T-helper 1 cell treated with Interleukin-12 subunit alpha and Interleukin-12 subunit beta and Interleukin-4 antibody, amounts not matched to agents 30 ng/mL and 1 ng/mL, for 36 hours (primary cell): ENCODE measurements around the gene TNFRSF9. TPM values are rescaled to one million over a fixed set of nuclear protein-coding genes. Genes with fewer than 3 reads are reported as not detected.
"Not testable (repeated sequence)": the region's sequence is repeated elsewhere in the genome, so short reads cannot be mapped to it uniquely, and the experiment has no call there.

Source experiments
- intact Hi-C: fragments of 100-400 bp; cut with micrococcal nuclease; formaldehyde crosslinking; loops from one replicate; pipeline ENCODE4 v1.15.1; 2024
- total RNA-seq: library from RNA; stranded (reverse); gene quantifications from 2 replicates; pipeline ENCODE4 v1.2.3, GENCODE V29; 2022

TNFRSF9 gene
- total RNA-seq, 1 donor from 2014 or later, result 13.9 TPM

DNA sequence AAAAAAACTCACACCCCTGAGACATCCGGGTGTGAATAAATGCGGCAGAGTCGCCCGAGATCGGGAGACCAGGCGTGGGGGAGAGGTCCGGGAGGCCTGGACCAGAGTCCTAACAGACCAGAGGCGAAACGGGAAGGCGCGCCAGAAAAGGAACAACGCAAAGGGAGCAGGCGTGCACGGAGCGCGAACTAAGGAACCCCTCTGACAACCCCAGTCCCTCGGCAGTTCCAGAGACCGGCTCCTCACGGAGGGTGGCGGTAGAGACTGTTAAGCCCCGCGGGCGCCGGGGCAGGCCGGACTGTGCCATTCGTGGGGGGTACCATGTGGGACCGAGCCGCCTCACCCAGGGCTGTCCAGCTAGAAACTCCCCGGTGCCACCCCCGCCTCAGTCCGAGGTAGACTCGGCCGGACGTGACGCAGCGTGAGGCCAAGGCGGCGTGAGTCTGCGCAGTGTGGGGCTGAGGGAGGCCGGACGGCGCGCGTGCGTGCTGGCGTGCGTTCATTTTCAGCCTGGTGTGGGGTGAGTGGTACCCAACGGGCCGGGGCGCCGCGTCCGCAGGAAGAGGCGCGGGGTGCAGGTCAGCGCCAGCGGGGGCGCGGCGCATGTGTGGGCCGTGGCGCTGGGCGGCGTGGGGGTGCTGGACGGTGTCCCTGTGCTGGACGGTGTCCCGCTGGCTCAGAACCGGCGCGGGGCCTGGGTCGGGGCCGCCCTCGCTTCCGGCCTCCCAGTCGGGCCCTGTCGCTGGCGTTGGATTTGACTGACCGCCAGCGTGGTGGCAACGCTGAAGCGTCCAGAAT lies 20.8 kb upstream of the TNFRSF9 start, which contains the start of gene PARK7:
Gene PARK7, plus strand, starts transcription at position 496 of the 798 bp plus-strand sequence. CDS start 1,075 bp downstream, outside the sequence.
- intact Hi-C loops, result loop anchor here (1.0 to 10.0 kb wide), 6 partner anchors 7 to 1357 kb away; partner anchors contain the start of genes ERRFI1, KLHL21 and PER3

- intact Hi-C loops, result loop anchor here (1.0 to 10.0 kb wide), 4 partner anchors 12 to 1356 kb away; partner anchors contain the start of genes ERRFI1, KLHL21 and PER3
Measured at GRCh38 chr1:7960867-7961215, 20.2 kb upstream of the TNFRSF9 start.

DNA sequence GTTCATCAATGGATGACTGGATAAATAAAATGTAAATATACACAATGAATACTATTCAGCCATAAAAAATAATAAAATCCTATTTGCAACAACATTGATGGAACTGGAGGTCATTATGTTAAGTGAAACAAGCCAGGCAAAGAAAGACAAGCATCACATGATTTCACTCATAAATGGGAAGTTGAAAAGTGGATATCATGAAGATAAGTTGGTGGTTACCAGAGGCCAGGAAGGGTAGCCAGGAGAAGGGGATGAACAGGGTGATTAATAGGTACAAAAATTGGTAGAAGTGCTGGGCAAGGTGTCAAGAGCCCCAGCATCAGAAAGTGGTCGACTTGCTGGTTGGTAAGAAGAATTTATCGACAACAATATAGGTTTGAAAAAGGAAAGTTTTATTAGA lies 19.5 kb upstream of the TNFRSF9 start:
- intact Hi-C loops, result loop anchor here (10.0 kb wide), 1 partner anchor 1355 kb away; the partner anchor contains the start of gene KLHL21

- intact Hi-C loops, result loop anchor here (10.0 kb wide), 1 partner anchor 1172 kb away; the partner anchor contains the start of gene CAMTA1
Measured at GRCh38 chr1:7956218-7957032, 15.8 kb upstream of the TNFRSF9 start.

DNA sequence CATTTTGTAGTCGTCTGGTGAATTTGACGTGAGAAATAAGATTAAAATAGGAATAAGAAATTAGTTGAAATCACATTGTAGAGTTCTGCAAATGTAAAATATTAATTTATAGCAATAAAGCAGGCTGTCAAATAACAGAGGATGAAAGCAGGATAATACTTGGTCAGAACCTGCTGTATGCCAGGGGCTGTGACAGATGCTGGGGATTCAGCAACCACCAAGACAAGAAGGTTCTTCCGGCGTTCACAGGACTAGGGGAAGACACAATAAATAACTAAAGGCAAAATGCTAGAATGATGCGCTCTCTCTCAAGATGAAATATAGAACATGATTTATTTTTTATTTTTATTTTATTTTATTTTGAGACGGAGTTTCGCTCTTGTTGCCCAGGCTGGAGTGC lies 14.0 kb upstream of the TNFRSF9 start:
- intact Hi-C loops, result loop anchor here (1.0 to 10.0 kb wide), 2 partner anchors 8 to 1170 kb away; partner anchors contain the start of gene CAMTA1

DNA sequence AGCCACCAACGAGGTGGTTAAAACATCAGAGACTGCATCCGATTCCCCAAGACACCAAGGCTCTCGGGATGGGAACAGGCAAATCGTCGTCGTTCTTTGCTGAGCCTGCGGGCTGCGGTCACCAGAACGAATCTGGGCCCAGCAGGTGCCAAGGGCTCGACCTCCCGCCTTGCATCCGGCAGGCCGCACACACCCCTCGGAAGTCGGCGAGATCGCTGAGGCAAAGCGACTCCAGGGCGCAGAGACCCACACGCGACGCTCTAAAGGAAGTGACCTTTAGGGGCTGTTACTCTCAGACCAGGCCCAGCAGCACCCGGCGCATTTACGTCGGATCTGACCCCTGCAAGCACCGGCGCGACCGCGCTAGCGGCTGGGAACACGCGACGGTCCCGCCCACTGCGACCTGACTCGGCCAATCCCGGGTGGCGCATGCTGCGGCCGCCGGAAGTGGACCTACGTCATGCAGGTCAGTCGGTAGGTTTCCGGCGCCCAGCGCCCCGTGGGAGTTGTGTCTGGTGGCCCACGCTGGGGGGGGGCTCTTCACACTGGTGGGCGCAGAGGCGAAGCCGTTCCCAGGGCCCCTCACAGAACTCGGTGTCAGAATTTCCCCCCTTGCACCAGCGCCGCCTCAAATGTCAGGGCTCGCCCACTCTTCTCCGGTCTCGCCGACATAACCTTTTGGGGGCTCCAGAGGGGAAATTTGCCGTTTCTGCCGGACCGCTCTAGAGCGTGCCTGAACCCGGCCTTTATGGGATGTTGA lies 13.4 kb upstream of the TNFRSF9 start:
- intact Hi-C loops, result loop anchor here (1.0 to 10.0 kb wide), 2 partner anchors 8 to 1169 kb away; partner anchors contain the start of gene CAMTA1

- intact Hi-C loops, result loop anchor here (10.0 kb wide), 1 partner anchor 1168 kb away; the partner anchor contains the start of gene CAMTA1
Measured at GRCh38 chr1:7952791-7953190, 12.2 kb upstream of the TNFRSF9 start.

- intact Hi-C loops, result loop anchor here (1.0 kb wide), 2 partner anchors 9 to 12 kb away; partner anchors contain the start of genes PARK7 and TNFRSF9
Measured at GRCh38 chr1:7948960-7949359, 8.3 kb upstream of the TNFRSF9 start.

GRCh38 chr1:7943251-7943650 lies 2.6 kb upstream of the TNFRSF9 start:
- intact Hi-C loops, result no loop called here

- intact Hi-C loops, result loop anchor here (1.0 kb wide), 1 partner anchor 23 kb away; no protein-coding TSS in a partner anchor
Measured at GRCh38 chr1:7942214-7942921, 1.7 kb upstream of the TNFRSF9 start.

DNA sequence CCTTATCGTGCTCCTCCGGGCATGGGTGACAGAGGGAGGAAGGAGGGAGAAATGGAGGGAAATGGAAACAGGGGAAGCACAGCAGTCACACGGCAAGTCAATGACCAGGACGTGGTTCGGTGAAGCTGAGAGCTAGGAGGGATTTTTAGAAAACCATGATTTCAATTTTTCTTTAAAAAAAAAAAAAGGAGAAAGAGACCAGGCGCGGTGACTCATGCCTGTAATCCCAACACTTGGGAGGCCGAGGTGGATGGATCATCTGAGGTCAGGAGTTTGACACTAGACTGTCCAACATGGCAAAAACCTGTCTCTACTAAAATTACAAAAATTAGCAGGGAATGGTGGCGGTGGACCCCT lies 776 bp upstream of the TNFRSF9 start:
- intact Hi-C loops, result no loop called here

GRCh38 chr1:7940034-7940433 lies 605 bp downstream of the TNFRSF9 start:
- intact Hi-C loops, result loop anchor here (1.0 kb wide), 1 partner anchor 9 kb away; no protein-coding TSS in a partner anchor

GRCh38 chr1:7938070-7938469 lies 2.6 kb downstream of the TNFRSF9 start:
- intact Hi-C loops, result no loop called here

DNA sequence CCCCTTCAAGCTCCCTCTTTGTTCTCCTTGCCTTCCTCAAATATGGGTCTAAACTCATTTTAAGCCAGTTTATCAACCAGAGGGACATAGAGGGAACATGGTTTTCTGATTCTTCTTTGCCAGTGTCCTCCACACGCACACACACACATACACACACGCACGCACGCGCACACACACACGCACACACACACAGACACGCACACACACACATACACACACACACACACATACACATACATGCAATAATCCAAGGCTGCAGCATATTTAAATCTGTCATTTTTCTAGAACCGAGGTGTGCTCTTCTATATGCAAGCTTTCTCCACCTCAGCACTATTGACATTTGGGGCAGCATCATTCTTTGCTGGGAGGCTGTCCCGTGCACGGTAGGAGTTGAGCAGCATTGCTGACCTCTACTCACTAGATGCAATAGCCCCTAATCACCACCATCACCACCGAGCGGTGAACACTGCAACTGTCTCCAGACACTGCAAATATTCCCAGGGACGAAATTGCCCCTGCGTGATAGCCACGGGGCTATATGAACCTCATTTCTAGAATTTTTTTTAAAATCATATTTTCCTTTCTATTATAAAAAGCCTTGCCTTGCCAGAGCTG lies 8.0 kb downstream of the TNFRSF9 start:
- intact Hi-C loops, result no loop called here

DNA sequence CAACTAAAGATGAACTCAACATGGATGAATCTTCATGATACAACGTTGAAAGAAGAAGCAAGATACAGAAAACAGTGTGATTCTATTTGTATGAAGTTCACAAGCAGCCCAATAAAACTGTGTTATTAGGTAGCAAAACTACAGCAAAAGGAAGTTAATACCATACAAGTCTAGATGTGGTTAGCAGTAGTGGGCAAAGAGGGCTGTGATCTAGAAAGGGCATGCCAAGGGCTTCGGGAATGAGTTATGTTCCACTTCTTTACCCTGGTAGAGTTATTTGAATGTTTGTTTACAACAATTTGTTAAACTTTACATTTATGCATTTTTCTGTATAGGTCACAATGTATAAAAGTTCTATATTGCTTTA lies 9.2 kb downstream of the TNFRSF9 start:
- intact Hi-C loops, result no loop called here

DNA sequence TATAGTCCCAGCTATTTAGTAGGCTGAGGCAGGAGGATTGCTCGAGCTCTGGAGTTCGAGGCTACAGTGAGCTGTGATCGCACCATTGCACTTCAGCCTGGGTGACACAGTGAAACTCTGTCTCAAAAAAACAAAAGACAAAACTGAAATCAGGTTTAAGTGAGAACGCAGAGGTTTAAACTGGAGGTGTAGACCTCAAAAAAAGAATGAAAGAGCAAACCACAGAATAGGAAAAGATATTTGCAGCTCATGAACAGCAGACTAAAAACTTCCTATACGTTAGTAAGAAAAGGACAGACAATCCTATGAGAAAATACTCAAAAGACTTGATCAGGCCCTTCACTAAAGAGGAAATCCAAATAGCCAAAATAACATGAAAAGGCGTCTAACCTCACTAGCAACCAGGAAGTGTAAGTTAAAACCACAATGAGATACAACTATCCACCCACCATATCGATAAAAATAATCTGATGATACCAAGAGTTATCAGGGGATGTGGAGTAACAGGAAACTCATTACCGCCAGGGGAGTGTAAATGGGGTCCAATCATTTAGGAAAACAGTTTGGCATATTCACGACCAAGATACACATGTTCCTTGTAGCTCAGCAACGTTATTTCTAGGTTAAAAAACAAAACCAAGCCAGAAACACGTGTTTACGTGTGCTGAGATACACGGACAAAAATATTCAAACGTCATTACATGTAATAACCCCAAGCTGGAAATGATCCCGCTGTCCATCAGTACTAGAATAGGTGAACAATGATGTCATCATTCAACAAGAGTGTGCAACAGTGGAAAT lies 9.8 kb downstream of the TNFRSF9 start:
- intact Hi-C loops, result no loop called here

GRCh38 chr1:7929637-7930036 lies 11.0 kb downstream of the TNFRSF9 start:
- intact Hi-C loops, result no loop called here

- intact Hi-C loops, result no loop called here
Measured at GRCh38 chr1:7928247-7928646, 12.4 kb downstream of the TNFRSF9 start.

GRCh38 chr1:7927061-7927460 lies 13.6 kb downstream of the TNFRSF9 start:
- intact Hi-C loops, result not testable (repeated sequence)
